A549 (cell line): ENCODE measurements around the gene CHKA. TPM values are rescaled to one million over a fixed set of nuclear protein-coding genes. Genes with fewer than 3 reads are reported as not detected.

Experiments
- ATAC-seq, 2 experiments: fragments of 200-7000 bp in 1 of 2; fragments of >200 bp in 1 of 2; cut with Nextera tagmentation in 1 of 2; cut with Tn5 transposase in 1 of 2; 3 replicates each; pipeline versions ENCODE4 v1.8.0 to v1.9.1; 2018 to 2020; ENCODE audit warnings: mild to moderate bottlenecking in 1 of 2, moderate library complexity in 1 of 2
- CTCF ChIA-PET: fragments of 300-600 bp; sonication (Branson Sonifier 250); formaldehyde crosslinking; extraction: SDS; loops from one replicate; lab custom pipeline; 2021; ENCODE audit warnings: antibody characterized with exemption, inconsistent platforms; lab: Yijun Ruan, JAX
- POLR2A ChIA-PET: fragments of 350-600 bp; formaldehyde crosslinking; extraction: SDS; loops from one replicate; lab custom pipeline; 2021; ENCODE audit warnings: antibody characterized with exemption, inconsistent platforms; lab: Yijun Ruan, JAX
- DNase-seq, 2 experiments: peaks; one replicate each; pipeline versions ENCODE4 v3.0.0 to v3.0.0-alpha.2; 2011 to 2016; ENCODE audit warnings: low read depth in 1 of 2, low spot score in 1 of 2
- FAIRE-seq: peaks from 2 replicates; lab custom pipeline; 2011; peaks lifted over from hg19 to GRCh38; lab: Jason Lieb, UNC
- H3K27ac ChIP-seq, 2 experiments: fragments of >200 bp; sonication (Bioruptor Twin); formaldehyde crosslinking; 3 replicates each; pipeline ENCODE4 v1.5.1; 2016 to 2017
- H3K4me1 ChIP-seq: fragments of >200 bp; sonication (Bioruptor Twin); formaldehyde crosslinking; 3 replicates; pipeline ENCODE4 v1.6.1; 2016
- H3K4me2 ChIP-seq: fragments of >200 bp; sonication (Bioruptor Twin); formaldehyde crosslinking; 3 replicates; pipeline ENCODE4 v1.6.1; 2016
- H3K4me3 ChIP-seq: fragments of >200 bp; sonication (Bioruptor Twin); formaldehyde crosslinking; 3 replicates; pipeline ENCODE4 v1.5.1; 2016
- H3K9me3 ChIP-seq: fragments of >200 bp; sonication (Bioruptor Twin); formaldehyde crosslinking; 3 replicates; pipeline ENCODE4 v1.6.1; 2016
- CBX8 ChIP-seq: fragments of 200-600 bp; sonication (generic); IDR thresholded peaks from 2 replicates; pipeline ENCODE4 v1.6.1; 2016
- CHD2 ChIP-seq: fragments of 150-350 bp; IDR thresholded peaks from 2 replicates; pipeline ENCODE4 v1.6.1; 2014; ENCODE audit warnings: low read length; ENCODE audit not compliant: partially characterized antibody
- E2F6 ChIP-seq: IDR thresholded peaks from 2 replicates; pipeline ENCODE4 v1.6.1; 2012; ENCODE audit warnings: low read depth, borderline replicate concordance
- EHF ChIP-seq: fragments of 250-450 bp; sonication (Bioruptor Pico); IDR thresholded peaks from 2 replicates; pipeline ENCODE4 v1.5.0; 2020; ENCODE audit warnings: mild to moderate bottlenecking
- EP300 ChIP-seq, 2 experiments: fragments of >200 bp; sonication (Bioruptor Twin); formaldehyde crosslinking; IDR thresholded peaks; 2 replicates in 1 of 2; 3 replicates in 1 of 2; pipeline ENCODE4 v1.6.1; 2016 to 2017
- ESRRA ChIP-seq: fragments of 150-350 bp; IDR thresholded peaks from 2 replicates; pipeline ENCODE4 v1.6.1; 2014; ENCODE audit warnings: mild to moderate bottlenecking, low read length, borderline replicate concordance
- FOXS1 ChIP-seq: fragments of 250-450 bp; sonication (Bioruptor Pico); IDR thresholded peaks from 2 replicates; pipeline ENCODE4 v1.5.0; 2020; ENCODE audit warnings: mild to moderate bottlenecking, moderate library complexity
- HDAC2 ChIP-seq: fragments of 200-600 bp; sonication (generic); IDR thresholded peaks from 2 replicates; pipeline ENCODE4 v1.6.1; 2016
- HOXA7 ChIP-seq: fragments of 250-450 bp; sonication (Bioruptor Pico); IDR thresholded peaks from 2 replicates; pipeline ENCODE4 v1.5.0; 2020; ENCODE audit warnings: mild to moderate bottlenecking, moderate library complexity
- HOXB13 ChIP-seq: fragments of 250-450 bp; sonication (Bioruptor Pico); IDR thresholded peaks from 2 replicates; pipeline ENCODE4 v1.5.0; 2020; ENCODE audit warnings: low read depth, mild to moderate bottlenecking, moderate library complexity
- HOXB5 ChIP-seq: fragments of 250-450 bp; sonication (Bioruptor Pico); IDR thresholded peaks from 2 replicates; pipeline ENCODE4 v1.5.0; 2020; ENCODE audit warnings: mild to moderate bottlenecking, moderate library complexity
- JUNB ChIP-seq: fragments of >200 bp; sonication (Bioruptor Twin); formaldehyde crosslinking; IDR thresholded peaks from 2 replicates; pipeline ENCODE4 v1.6.1; 2016
- KDM1A ChIP-seq: fragments of 200-600 bp; sonication (generic); IDR thresholded peaks from 2 replicates; pipeline ENCODE4 v1.6.1; 2016; ENCODE audit warnings: low read depth, mild to moderate bottlenecking
- MAFK ChIP-seq: fragments of 450-650 bp; IDR thresholded peaks from 2 replicates; pipeline ENCODE4 v1.6.1; 2014; ENCODE audit not compliant: partially characterized antibody
- MAZ ChIP-seq: fragments of 150-350 bp; IDR thresholded peaks from 2 replicates; pipeline ENCODE4 v1.6.1; 2014; ENCODE audit warnings: antibody characterized with exemption, low read depth, low read length, borderline replicate concordance
- MYC ChIP-seq: IDR thresholded peaks from 2 replicates; pipeline ENCODE4 v1.6.1; 2012; ENCODE audit warnings: mild to moderate bottlenecking, inconsistent platforms, low read length, improper control_type of control experiment, borderline replicate concordance
- NFE2L2 ChIP-seq: fragments of 150-350 bp; conservative IDR thresholded peaks from 2 replicates; pipeline ENCODE4 v1.6.1; 2014; ENCODE audit warnings: low read length
- NR3C1 ChIP-seq: fragments of >200 bp; sonication (Bioruptor Twin); formaldehyde crosslinking; IDR thresholded peaks from 3 replicates; pipeline ENCODE4 v1.6.1; 2017
- PBX3 ChIP-seq: IDR thresholded peaks from 2 replicates; pipeline ENCODE4 v1.6.1; 2012
- POLR2A ChIP-seq: IDR thresholded peaks from 2 replicates; pipeline ENCODE4 v1.6.1; 2012; ENCODE audit warnings: mild to moderate bottlenecking, low read length
- RAD21 ChIP-seq, 2 experiments: fragments of >200 bp in 1 of 2; sonication (Bioruptor Twin) in 1 of 2; formaldehyde crosslinking in 1 of 2; IDR thresholded peaks in 1 of 2; conservative IDR thresholded peaks in 1 of 2; 2 replicates in 1 of 2; 3 replicates in 1 of 2; pipeline ENCODE4 v1.6.1; 2012 to 2018; ENCODE audit warnings: inconsistent platforms in 1 of 2
- RARB ChIP-seq: fragments of 250-450 bp; sonication (Bioruptor Pico); IDR thresholded peaks from 2 replicates; pipeline ENCODE4 v1.8.0; 2021; ENCODE audit warnings: mild to moderate bottlenecking, moderate library complexity
- RFX5 ChIP-seq: fragments of 450-650 bp; IDR thresholded peaks from 2 replicates; pipeline ENCODE4 v1.7.1; 2014; ENCODE audit warnings: antibody characterized with exemption, mild to moderate bottlenecking, moderate library complexity
- RNF2 ChIP-seq: fragments of 200-600 bp; sonication (generic); IDR thresholded peaks from 2 replicates; pipeline ENCODE4 v1.6.1; 2016; ENCODE audit warnings: low read depth, mild to moderate bottlenecking, antibody characterized with exemption, moderate library complexity, borderline replicate concordance
- SMC3 ChIP-seq: fragments of >200 bp; sonication (Bioruptor Twin); formaldehyde crosslinking; IDR thresholded peaks from 3 replicates; pipeline ENCODE4 v1.6.1; 2018; ENCODE audit warnings: inconsistent platforms
- SREBF2 ChIP-seq: fragments of 450-650 bp; IDR thresholded peaks from 2 replicates; pipeline ENCODE4 v1.6.1; 2014; ENCODE audit warnings: mild to moderate bottlenecking, moderate library complexity
- TP53 ChIP-seq: fragments of 250-450 bp; sonication (Bioruptor Pico); IDR thresholded peaks from 2 replicates; pipeline ENCODE4 v1.5.0; 2021; ENCODE audit warnings: mild to moderate bottlenecking, moderate library complexity
- ZC3H11A ChIP-seq: fragments of 450-650 bp; IDR thresholded peaks from 2 replicates; pipeline ENCODE4 v1.6.1; 2014; ENCODE audit warnings: antibody characterized with exemption, mild to moderate bottlenecking
- ZNF302 ChIP-seq: fragments of 250-450 bp; sonication (Bioruptor Pico); IDR thresholded peaks from 2 replicates; pipeline ENCODE4 v1.9.0; 2021; ENCODE audit warnings: inconsistent platforms, mild to moderate bottlenecking, moderate library complexity
- ZSCAN20 ChIP-seq: fragments of 250-450 bp; sonication (Bioruptor Pico); IDR thresholded peaks from 2 replicates; pipeline ENCODE4 v1.8.0; 2022; ENCODE audit warnings: mild to moderate bottlenecking, moderate library complexity
- WGBS: methylation state at CpG from one replicate; pipeline ENCODE4 v1.1.6; 2017; ENCODE audit errors: missing lambda C conversion rate; 5-methylcytosine and 5-hydroxymethylcytosine counted together
- polyA plus RNA-seq, 4 experiments: library from polyadenylated mRNA; depleted of rRNA in 3 of 4; stranded (reverse); fragments of >200 nt; fragmentation: RNase III in 1 of 4; extraction: RNeasy Plus Mini Kit Qiagen cat#74134 plus additional on column Dnase treatment in 1 of 4; gene quantifications; 2 replicates in 3 of 4; 3 replicates in 1 of 4; pipeline ENCODE4 v1.2.3, GENCODE V29; 2011 to 2017
- TF ChIP-seq, protein P1 (sequence below): IDR thresholded peaks from 2 replicates; pipeline ENCODE4 v1.6.1; 2012

CHKA gene
- polyA plus RNA-seq, 2 of the 4 experiments (the other 2 are of a cell fraction) = 14.2 to 21.7 TPM

GRCh38 chr11:68127714-68128681 is 6.8 kb upstream of the CHKA start:
- Histone ChIP-seq H3K4me1 (peaks cover 22% of the 10 kb centered on the region), H3K4me3 (no peak overlapping the region), H3K4me2 (no peak overlapping the region; the same call in 2 of the 3 replicates), H3K27ac (no peak overlapping the region), H3K9me3 (peaks cover 15% of the 10 kb centered on the region)
- ChIA-PET CTCF (interaction anchor here (1.3 kb wide), 2 partner anchors 13 to 27 kb away, joined by 3 to 4 read pairs; no protein-coding TSS in a partner anchor), POLR2A (no interaction called here)
- FAIRE-seq (no peak), ATAC-seq (no peak), DNase-seq (no peak)
- 71% methylated on average over 14 of the region's 48 CpGs for WGBS
- TF ChIP-seq RNF2 (no peak), ZSCAN20 (CRISPR knock-in tag) (no peak), NFE2L2 (no peak), HDAC2 (no peak), EP300 (IDR thresholded peaks at IDR 0.05) (no peak), RFX5 (no peak), KDM1A (no peak), TP53 (CRISPR knock-in tag) (no peak), NR3C1 (no peak), ZNF302 (no peak), MYC (no peak), EHF (no peak), MAFK (no peak), POLR2A (no peak), RAD21 (conservative IDR thresholded peaks at IDR 0.05 in 1 of 2, IDR thresholded peaks at IDR 0.05 in 1 of 2) (no peak), ZC3H11A (no peak)

GRCh38 chr11:68125164-68125563 is 4.0 kb upstream of the CHKA start:
- POLR2A ChIA-PET = no interaction called here

DNA sequence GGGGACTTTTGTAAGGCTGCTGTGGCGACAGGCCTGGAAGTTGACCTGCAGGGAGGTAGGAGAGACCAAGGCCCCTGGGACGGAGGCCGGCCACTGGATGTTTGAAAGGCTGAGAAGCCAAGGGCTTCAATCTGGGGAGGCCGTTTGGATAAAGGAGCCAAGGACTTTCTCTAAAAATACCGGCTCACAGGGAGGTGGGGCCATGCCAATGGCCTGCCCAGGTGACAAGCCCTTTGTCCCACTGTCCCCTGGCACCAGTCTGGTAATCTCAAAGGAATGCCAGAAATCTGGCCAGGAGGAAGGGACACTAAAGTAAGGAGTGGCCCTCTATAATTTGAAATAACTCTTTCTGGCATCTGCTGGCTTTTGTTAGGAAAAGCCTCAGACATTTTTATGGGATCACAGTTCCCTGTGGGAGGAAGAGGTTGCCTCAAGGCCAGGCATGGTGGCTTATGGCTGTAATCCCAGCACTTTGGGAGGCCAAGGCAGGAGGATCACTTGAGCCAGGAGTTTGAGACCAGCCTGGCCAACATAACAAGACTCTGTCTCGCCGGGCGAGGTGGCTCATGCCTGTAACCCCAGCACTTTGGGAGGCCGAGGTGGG is 1.9 kb upstream of the CHKA start:
- no peak overlapping the region for H3K4me3 ChIP-seq
- no peak for ATAC-seq
- peak overlapping the region; percentile 47 to 60; a peak in 4 of 6 replicates for H3K27ac ChIP-seq
- peak in 1 of 2 experiments; percentile 63 for DNase-seq
- 73% methylated on average over 8 of the region's 9 CpGs for WGBS
- no peak for FAIRE-seq
- CTCF ChIA-PET = no interaction called here
- H3K4me1 ChIP-seq = peaks cover 51% of the 10 kb centered on the region
- POLR2A ChIA-PET = no interaction called here
- H3K4me2 ChIP-seq = peak overlapping the region; percentile 49
- H3K9me3 ChIP-seq = no peaks in the 10 kb centered on the region
- TF ChIP-seq ESRRA = no peak
- TF ChIP-seq PBX3 = no peak
- no peak for TF ChIP-seq CBX8
- no peak for TF ChIP-seq MAZ
- TF ChIP-seq NR3C1 = no peak
- TF ChIP-seq RFX5 = no peak
- no peak for TF ChIP-seq CHD2
- TF ChIP-seq RNF2 = no peak
- no peak for TF ChIP-seq E2F6
- no peak for TF ChIP-seq SREBF2
- TF ChIP-seq, protein P1, sequence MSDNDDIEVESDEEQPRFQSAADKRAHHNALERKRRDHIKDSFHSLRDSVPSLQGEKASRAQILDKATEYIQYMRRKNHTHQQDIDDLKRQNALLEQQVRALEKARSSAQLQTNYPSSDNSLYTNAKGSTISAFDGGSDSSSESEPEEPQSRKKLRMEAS = no peak
- TF ChIP-seq HOXA7 (CRISPR knock-in tag) = no peak
- no peak for TF ChIP-seq ZC3H11A
- no peak for TF ChIP-seq FOXS1 (CRISPR knock-in tag)
- no peak for TF ChIP-seq MAFK
- TF ChIP-seq JUNB = no peak
- TF ChIP-seq SMC3 = no peak

More at GRCh38 chr11:68125164-68125563, 4.0 kb upstream of the CHKA start:
- WGBS = 88% methylated on average over 4 of the region's 4 CpGs
- TF ChIP-seq ZNF302 = no peak
- TF ChIP-seq MAZ = no peak
- TF ChIP-seq HOXB13 = no peak
- TF ChIP-seq RARB = no peak
- no peak for TF ChIP-seq HOXB5 (CRISPR knock-in tag)
- CTCF ChIA-PET = interaction anchor here (1.0 to 1.1 kb wide), 2 partner anchors 13 to 173 kb away, joined by 3 read pairs; no protein-coding TSS in a partner anchor
- Histone ChIP-seq H3K4me1 (peaks cover 34% of the 10 kb centered on the region), H3K4me3 (no peak overlapping the region), H3K4me2 (no peak overlapping the region), H3K9me3 (no peaks in the 10 kb centered on the region), H3K27ac (no peak overlapping the region; a peak in 1 of 6 replicates)
- no peak for FAIRE-seq
- DNase-seq = no peak
- ATAC-seq = no peak
